ACHN (cell line): ENCODE data around the gene AKAP12.
"Not testable (repeated sequence)": the region's sequence is repeated elsewhere in the genome, so short reads cannot be mapped to it uniquely, and the experiment has no call there.

ENCODE experiments used
- DNase-seq: peaks from one replicate; pipeline ENCODE4 v3.0.0-alpha.2; 2015
- in situ Hi-C: cut with HindIII; loops from 2 replicates; pipeline ENCODE4 v1.10.0; 2017; ENCODE audit warnings: low sequenced_read_pairs, low pct_ligation_motif_present, low pct_unique_long_range_greater_than_20kb

AKAP12 gene

DNA sequence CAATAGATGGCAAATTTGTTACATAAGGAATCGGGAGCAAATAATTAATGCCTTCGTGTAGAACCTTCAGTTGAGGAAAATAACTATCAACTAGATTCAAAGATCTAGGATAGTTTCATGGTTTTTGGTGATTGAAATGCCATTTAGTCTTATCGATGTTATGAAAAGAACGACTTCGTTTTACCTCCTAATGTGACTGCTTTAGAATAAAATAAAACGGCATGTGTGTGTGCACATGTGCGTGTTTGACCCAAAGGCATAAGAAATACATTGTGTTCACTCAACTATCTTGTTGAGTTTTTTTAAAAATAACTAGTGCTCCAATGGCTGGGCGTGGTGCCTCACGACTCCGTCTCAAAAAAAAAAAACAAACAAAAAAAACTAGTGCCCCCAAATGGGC lies 114.0 kb downstream of the AKAP12 start:
- no peak for DNase-seq
- in situ Hi-C loops: no loop called here

DNA sequence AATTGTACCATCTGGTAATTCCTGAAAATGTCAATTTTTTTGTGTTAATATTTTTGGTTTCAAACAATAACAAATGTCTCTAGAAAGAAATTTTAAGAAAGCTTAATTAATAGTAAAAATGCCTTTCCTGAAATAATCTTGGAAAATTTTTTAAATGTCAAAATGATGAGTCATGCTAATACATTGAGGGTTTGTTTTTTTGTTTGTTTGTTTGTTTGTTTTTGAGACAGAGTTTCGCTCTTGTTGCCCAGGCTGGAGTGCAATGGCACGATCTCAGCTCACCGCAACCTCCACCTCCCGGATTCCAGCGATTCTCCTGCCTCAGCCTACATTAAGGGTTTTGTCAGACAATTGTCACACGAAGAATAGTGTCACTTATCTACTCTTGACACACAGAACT lies 117.2 kb downstream of the AKAP12 start:
- DNase-seq, in situ Hi-C loops: not testable (repeated sequence)

DNA sequence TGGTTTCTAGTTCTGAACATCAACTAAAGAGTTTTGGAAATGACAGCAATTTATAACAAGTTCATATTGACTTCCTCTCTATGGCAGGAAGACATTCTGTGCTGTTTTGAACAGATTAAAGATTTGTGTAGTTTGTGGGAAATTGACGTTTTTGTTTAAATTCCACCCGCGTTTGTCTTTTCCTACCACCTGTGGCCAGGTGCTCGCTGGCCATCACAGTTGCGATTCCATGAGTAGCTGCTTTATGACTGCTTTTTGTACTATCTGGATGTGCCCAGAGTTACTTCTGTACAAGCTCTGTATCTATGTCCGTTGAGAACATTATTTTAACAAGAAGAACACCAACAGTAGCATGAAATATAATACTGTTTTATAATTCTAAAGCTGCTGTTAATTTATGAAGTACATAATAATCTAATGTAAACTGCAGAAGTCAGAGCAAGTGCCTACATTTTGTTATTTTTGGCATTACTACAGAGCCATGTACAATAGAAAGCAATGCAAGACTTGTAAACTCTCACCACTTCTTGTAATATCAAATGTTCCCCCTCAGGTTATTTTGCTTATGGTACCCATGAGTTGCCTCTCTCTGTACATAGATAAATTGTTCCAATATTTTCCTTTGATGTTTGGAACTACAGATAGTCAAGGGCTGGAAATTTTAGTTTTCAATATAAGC lies 118.1 kb downstream of the AKAP12 start:
- in situ Hi-C loops: no loop called here
- no peak for DNase-seq

DNA sequence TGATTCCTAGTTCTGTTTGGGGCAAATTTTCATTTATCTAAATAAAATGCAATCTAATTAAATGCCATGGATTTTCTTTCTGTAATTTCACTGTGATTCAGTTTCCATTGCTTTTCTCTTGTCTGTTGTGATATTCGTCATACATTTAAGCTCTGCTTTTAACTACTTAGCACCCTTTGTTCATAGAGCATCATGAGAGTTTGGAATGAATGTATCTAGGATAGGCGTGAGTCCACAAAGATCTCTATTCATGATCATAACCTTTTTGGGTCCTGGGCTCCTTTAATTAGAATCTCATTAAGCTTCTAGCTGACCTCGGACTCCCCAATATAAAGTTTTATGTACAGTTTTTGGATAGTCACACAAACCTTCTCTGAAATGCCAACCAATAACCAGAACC lies 118.7 kb downstream of the AKAP12 start:
- in situ Hi-C loops: no loop called here
- DNase-seq: no peak

DNA sequence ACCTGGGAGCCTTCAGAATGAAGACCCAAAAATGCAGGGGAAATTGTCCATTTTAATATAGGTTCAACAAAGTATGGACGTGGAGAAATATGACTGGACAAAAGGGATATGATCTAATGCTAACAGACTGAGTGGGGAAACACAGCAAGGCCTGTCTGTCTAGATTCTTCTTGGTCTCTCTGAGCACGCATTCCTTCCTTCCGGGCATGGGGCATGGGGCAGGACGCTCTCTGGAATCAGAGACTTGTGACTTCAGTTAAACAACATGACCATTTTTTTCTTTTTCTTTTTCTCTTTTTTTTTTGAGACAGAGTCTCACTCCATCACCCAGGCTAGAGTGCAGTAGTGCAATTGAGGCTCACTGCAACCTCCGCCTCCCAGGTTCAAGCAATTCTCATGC lies 119.7 kb downstream of the AKAP12 start:
- in situ Hi-C loops: no loop called here
- no peak for DNase-seq

DNA sequence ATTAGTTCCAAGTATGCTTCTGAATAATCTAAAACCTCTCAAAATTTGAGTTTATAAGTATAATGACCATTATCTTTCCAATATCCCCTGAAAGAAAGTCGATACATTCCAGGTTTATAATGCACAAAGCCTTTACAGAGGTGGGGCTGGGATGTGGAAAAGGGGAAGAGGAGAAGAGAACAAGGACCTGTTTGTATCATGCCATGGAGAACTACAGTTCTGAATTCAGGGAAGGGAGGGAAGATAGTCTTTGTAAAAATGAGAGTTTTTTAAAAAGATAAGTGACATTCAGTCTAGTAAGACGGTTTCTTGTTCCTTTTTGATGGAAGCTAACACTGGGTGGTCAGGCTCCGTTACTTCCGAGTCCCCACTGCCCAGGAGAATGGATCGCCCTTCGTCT lies 125.5 kb downstream of the AKAP12 start:
- no peak for DNase-seq
- in situ Hi-C loops: no loop called here

DNA sequence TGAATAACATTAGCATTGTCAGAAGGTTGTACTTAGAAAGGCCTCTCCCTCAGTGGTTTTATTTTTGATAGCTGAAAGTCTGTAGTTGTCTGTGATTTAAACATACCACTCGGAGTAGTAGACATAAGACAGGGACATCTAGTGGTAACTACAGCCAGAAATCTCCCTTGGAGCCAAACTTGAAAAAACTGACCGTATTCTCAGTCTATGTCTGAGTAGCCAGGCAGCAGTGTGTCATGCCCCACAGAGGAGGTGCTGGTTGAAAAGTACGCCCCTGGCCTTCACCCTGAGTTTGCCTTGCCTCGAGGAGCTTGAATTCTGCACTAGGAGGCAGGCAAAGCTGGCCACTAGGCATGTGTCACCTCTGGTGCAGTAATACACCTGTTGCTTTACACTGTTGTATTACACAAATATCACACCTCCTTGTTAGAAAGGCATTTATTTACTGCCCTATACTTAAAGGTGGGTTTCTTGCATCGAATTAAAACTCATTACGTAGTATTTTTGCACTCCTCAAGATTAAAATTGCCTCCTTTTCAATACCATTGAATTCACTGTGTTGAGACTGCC lies 130.8 kb downstream of the AKAP12 start:
- DNase-seq: peak; percentile 20
- in situ Hi-C loops: no loop called here

DNA sequence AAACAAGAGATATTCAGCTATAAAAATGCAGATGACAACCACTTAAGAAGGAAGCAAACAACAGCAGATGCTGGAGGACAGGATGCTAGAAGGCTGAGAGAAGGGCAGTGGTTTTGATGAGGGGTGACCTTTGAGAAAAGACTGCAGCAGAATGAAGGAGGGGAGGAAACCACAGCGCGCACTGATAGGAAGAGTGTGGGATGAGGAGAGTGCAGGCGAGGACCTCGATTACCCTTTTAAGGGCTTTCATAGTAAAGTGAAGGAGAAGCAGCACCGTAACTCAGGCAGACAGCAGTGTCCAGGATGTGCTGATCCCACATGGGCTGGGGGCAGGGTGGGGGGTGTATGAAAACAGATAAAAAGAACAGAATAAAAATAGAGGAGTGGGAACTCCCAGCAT lies 132.4 kb downstream of the AKAP12 start:
- in situ Hi-C loops: no loop called here

DNA sequence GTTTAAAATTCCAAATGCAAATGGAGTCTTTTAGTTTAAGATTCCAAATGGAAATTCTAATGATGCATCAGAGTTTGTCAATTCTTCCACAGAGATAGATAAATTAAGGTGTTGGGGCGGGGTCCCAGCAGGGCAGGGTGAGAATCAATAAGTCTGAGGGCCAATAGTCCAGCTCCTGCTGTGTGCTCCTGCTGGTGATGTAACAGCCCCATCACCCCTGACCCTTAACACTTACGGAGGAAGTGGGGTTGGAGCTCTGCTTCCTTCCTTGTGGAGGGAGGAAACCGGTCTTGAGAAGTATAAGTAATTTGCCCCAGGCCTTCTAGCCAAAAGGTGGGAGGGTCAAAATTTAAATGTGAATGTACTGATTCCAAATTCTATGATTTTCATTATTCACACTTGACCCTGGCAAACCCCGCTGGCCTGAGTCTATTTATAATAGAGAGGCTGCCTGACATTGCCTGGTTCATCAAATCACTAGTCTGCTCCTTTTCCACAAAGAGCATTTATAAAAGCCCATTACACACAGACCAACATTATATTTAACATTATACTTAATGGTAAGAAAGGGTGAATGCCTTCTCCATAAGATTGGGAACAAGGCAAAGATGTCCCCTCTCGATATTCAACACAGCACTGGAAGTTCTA lies 134.4 kb downstream of the AKAP12 start:
- in situ Hi-C loops: no loop called here
- DNase-seq: no peak

More for the DNA sequence above, 132.4 kb downstream of the AKAP12 start:
- DNase-seq: no peak

DNA sequence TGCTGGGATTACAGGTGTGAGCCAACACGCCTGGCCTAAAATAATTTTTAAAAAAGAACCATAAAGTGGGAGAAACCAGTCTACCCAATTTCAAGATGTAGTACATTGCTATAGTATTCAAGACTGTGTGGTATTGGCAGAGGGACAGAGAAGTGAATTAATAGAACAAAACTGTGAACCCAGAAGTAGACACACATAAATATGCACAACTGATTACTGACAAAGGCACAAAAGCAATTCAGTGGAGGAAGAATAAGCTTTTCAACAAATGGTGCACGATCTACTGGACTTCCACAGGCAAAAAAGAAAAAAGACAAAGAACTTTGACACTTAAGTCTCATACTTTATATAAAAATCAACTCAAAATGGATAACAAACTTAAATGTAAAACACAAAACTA lies 136.1 kb downstream of the AKAP12 start:
- in situ Hi-C loops: no loop called here
- no peak for DNase-seq

DNA sequence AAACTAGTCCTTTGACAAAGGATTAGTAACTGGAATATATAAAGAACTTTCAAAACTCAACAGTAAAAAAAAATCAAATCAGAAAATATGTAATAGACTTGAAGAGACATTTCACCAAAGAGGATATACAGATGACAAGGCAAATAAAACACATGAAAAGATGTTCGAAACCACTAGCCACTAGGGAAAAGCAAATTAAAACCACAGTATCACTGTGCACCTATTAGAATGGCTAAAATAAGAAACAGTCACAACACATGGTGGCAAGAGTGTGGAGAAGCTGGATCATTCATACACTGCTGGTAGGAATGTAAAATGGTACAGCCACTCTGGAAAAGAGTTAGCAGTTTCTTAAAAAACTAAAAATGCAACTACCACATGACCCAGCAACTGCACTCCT lies 136.7 kb downstream of the AKAP12 start:
- in situ Hi-C loops: no loop called here
- no peak for DNase-seq

DNA sequence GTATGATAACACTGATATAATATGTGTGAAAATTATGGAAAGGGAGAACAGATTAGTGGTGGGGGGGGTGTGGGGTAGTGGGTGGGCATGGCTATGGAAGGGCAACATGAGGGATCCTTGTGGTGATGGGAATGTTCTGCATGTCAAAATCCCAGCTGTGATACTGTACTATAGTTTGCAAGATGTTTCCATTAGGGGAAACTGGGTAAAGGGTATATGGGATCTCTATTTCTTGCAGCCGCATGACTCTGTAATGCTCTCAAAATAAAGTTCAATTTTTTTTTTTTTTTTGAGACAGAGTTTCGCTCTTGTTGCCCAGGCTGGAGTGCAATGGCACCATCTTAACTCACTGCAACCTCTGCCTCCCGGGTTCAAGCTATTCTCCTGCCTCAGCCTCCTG lies 137.3 kb downstream of the AKAP12 start:
- in situ Hi-C loops: no loop called here

DNA sequence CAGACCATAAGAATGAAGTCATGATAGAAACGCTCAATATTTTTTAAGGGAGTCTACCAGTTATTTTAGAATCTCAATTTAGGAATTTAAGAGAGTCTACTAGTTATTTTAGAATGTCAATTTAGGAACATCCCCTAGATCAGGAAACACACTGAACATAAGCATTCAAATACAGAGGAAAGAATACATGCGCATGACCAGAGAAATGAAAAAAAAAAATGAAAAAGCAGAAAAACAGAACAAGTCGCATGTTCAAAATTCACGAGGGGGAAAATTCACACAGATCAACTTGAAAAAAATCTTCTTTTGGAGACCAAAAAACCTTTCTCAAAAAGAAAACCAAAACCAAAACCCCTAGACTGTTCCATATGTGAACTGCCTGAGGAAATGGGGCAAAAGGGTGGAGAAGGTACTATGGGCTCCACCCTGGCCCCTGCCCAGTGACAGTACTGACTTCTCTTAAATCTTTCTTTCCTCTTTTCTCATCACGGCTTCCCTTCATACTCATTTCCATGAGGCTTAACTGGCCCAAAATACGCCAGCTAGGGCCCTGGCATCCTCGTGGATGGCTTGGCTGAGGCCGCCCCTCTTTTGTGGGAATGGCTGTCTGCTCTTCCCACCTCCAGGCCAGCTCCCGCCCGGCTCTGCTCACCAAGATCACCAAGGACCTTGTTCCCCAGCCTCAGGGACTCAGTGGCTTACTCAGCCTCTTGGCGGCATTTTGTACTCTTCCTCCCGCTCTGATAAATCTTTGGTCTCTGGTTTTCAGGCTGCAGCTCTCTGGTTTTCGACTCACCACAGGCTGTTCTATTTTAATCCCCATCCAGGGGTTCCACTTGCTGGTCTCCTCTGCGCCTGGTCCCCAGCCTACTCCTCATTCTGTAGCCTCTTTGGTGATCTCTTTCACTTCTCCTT lies 140.4 kb downstream of the AKAP12 start:
- in situ Hi-C loops: no loop called here
- no peak for DNase-seq

More for the DNA sequence above, 137.3 kb downstream of the AKAP12 start:
- no peak for DNase-seq

DNA sequence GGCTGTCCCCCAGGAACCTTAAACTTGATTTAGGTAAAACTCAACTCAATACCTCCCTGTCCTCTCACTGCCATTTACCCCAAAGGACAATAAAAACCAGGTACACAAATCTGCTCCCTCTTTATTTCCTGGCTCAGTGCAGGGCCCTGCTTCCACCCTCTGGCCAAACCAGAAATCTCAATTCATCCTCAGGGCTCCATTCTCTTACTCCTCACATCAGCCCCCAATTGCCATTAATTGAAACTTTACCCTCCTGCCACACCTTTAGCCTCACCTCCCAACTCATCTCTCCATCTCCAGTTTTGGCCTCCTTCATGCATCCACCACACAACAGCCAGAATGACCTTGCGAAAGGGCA lies 141.1 kb downstream of the AKAP12 start:
- in situ Hi-C loops: no loop called here
- DNase-seq: no peak

DNA sequence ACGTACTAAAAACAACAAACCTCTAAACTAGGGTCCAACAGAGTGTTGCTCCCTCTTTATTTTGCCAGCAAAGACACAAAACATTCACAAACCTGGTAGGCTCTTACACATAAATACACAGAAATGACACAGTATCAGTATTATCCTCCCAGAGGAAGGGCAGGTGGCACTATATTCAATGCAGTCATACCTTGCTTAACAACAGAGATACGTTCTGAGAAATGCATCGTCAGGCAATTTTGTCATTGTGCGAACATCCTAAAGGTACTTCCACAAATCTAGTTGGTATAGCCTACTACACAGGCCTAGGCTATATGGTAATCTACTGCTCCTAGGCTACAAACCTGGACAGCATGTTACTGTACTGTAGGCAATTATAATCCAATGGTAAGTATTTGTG lies 142.0 kb downstream of the AKAP12 start:
- DNase-seq: no peak
- in situ Hi-C loops: no loop called here

DNA sequence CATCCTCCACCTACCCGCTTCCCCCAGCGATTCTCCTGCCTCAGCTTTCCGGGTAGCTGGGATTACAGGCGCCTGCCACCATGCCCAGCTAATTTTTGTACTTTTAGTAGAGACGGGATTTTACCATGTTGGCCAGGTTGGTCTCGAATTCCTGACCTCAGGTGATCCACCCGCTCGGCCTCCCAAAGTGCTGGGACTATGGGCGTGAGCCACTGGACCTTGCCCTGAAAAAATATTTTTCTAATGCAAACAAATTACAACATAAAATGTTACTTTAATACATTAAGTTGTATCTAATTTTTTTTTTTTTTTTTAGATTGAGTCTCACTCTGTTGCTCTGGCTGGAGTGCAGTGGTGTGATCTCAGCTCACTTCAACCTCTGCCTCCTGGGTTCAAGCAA lies 142.9 kb downstream of the AKAP12 start:
- in situ Hi-C loops, DNase-seq: not testable (repeated sequence)

DNA sequence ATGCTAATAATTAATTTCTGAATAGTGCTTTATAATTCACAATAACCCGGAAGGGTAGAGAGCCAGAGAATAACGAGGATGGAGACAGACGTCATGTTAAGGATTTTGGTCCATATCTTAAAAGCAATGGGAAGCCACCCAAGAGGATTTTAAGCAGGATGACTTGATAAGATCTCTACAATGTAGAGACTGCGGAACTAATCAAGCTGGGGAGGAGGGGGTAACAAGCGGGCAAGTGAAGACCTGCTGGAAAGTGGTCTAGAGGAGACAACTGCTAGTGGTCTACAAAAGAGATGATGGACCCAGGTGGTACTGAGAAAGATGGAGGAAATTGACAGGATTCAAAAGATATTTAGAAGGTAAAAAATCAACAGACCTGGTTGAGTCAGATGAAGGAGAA lies 144.4 kb downstream of the AKAP12 start:
- in situ Hi-C loops: no loop called here
- DNase-seq: no peak

DNA sequence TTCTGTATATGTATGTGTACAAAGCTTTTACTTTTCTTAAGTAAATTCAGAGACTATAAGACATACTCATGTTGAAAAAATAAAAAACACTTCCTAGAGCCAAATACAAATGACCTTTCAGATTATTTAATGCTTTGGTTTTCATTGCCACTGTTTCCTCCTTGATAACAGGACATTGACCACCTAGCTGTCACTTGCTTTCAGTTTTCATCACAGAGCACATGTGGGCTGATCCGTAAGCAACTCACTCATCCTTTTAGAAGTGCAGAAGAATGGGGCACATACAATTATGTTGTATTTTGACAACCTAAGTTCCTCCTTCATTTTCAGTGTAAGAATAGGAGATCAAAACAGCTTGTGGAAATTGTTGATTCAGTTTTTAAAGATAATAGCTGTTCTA lies 145.4 kb downstream of the AKAP12 start:
- in situ Hi-C loops: no loop called here
- DNase-seq: no peak
